ENCODE results near the gene AMER3.
"Not testable (repeated sequence)": the region's sequence is repeated elsewhere in the genome, so short reads cannot be mapped to it uniquely, and the experiment has no call there.

Gene AMER3, protein sequence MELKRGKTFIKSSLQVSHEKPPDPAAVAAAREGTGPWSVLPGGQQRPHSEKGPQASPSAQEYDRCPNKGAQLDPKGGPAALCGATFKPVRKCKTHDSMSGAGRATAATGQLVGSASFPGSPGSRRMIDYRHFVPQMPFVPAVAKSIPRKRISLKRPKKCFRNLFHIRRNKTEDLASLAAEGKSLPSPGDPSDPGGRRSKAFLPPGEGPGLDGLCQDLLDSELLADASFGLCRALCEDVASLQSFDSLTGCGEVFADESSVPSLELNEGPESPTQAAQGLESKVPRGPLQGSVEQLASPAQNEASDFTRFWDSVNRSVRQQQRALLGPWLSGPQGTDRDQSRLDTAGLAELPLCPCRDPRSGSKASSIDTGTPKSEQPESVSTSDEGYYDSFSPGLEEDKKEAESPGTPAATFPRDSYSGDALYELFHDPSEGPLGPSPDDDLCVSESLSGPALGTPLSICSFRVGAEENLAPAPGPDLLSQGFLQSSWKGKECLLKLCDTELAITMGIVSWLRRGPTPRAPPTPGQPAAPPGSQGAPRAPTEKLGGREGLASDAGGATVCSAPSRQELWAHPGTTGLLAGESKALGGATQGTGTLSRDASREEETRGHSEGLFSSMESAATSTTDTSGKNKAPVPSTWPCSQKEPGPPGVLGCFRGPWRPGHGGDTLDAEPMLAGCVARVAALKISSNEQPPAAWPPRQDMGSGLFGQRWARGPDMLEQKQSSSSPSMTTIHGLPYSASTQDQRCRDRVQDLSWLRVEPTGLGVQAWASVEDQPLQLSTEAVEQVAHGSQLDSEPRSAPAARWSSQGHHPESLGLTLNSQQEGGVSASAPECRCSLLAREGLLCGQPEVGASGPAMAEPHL

GRCh38 chr2:130755256-130756052 is at the start of gene AMER3:
AMER3 (plus strand) TSS chr2:130755540; CDS start chr2:130762073, 6,533 bp downstream.
- H3K36me3 Mint-ChIP-seq = no peaks in the 10 kb centered on the region
- no peaks in the 10 kb centered on the region for H3K9me3 Mint-ChIP-seq
- peaks cover 6% of the 10 kb centered on the region for H3K4me1 Mint-ChIP-seq
- no peak within 1 kb of the TSS for H3K27ac Mint-ChIP-seq
- H3K4me3 Mint-ChIP-seq = peak within 1 kb of the TSS; percentile 34
- no peak for DNase-seq (ENCODE audit: low spot score in 2 of 2)
- peak; percentile 13 for ATAC-seq

DNA sequence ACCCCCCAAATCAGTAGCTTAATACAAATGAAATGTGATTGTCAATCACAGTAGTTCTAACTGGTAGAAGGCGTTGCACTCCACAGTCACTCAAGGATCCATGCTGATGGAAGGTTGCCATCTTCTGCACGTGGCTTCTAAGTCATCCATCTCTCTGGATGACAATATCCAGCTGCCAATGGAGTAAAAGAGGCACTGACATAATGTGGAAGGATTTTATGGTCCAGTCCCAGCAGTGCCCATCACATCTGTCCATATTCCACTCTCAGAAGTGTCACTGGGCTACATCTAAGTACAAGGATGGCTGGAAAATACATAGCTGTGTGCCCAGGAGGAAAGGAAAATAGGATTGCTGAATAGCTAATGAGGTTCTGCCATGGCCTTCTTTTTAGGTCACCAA is 40.5 kb upstream of the AMER3 start:
- not testable (repeated sequence) for H3K27ac Mint-ChIP-seq

DNA sequence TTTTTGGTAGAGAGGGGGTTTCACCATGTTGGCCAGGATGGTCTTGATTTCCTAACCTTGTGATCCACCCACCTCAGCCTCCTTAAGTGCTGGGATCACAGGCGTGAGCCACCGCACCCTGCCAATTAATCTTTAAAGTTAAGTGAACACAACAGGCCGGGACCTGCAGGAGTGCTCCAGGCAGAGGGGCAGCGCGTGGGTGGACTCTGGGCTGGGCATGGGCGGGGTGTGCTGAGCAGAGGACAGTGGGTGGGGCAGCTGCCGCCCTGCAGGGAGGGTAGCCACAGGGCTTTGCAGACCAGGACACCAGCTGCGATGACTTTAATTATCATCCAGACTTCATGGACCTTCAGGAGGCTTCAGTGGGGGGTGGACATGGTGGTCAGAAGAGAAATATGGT is 35.3 kb upstream of the AMER3 start:
- H3K36me3 Mint-ChIP-seq = no peaks in the 10 kb centered on the region
- no peak overlapping the region for H3K27ac Mint-ChIP-seq
- DNase-seq (ENCODE audit: low spot score in 2 of 2) (no peak), ATAC-seq (no peak)
- no peak overlapping the region for H3K4me3 Mint-ChIP-seq
- H3K4me1 Mint-ChIP-seq = no peaks in the 10 kb centered on the region
- no peaks in the 10 kb centered on the region for H3K9me3 Mint-ChIP-seq

More for the DNA sequence above, 40.5 kb upstream of the AMER3 start:
- H3K4me3 Mint-ChIP-seq; H3K9me3 Mint-ChIP-seq; ATAC-seq; H3K4me1 Mint-ChIP-seq; DNase-seq (ENCODE audit: low spot score in 2 of 2); H3K36me3 Mint-ChIP-seq: not testable (repeated sequence)

DNA sequence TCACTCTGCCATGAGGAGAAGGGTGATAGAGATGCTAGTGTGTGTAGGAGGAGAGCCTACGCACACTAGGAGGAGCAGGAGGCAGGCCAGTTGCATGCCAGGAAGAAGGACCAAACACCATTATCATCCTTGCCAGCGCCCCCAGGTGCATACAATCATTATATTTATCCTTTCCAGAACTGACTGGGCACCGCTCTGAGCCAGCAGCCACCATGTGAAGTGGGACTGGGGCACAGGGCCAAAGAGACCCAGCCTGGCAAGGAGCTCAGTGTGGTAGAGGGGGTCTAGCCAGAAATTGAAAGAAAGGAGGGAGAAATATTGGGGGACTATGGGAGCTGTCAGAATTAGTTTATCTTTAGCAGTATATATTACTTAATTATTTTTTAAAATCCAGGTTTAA is 34.8 kb upstream of the AMER3 start:
- ATAC-seq = no peak
- H3K4me1 Mint-ChIP-seq = no peaks in the 10 kb centered on the region
- no peaks in the 10 kb centered on the region for H3K36me3 Mint-ChIP-seq
- no peaks in the 10 kb centered on the region for H3K9me3 Mint-ChIP-seq
- no peak overlapping the region for H3K27ac Mint-ChIP-seq
- H3K4me3 Mint-ChIP-seq = no peak overlapping the region
- DNase-seq (ENCODE audit: low spot score in 2 of 2) = no peak

- DNase-seq (ENCODE audit: low spot score in 2 of 2) (no peak), ATAC-seq (no peak)
- peaks cover 21% of the 10 kb centered on the region for H3K4me1 Mint-ChIP-seq
- no peak overlapping the region for H3K4me3 Mint-ChIP-seq
- H3K9me3 Mint-ChIP-seq = no peaks in the 10 kb centered on the region
- H3K27ac Mint-ChIP-seq = no peak overlapping the region
- peaks cover 10% of the 10 kb centered on the region for H3K36me3 Mint-ChIP-seq
Measured at GRCh38 chr2:130724455-130724854, 30.9 kb upstream of the AMER3 start.

GRCh38 chr2:130726614-130727180 is 28.6 kb upstream of the AMER3 start:
- ATAC-seq = no peak
- Mint-ChIP-seq H3K4me1 (peaks cover 25% of the 10 kb centered on the region), H3K27ac (peak overlapping the region; percentile 86), H3K36me3 (peaks cover 10% of the 10 kb centered on the region), H3K4me3 (peak overlapping the region; percentile 78), H3K9me3 (no peaks in the 10 kb centered on the region)
- no peak for DNase-seq (ENCODE audit: low spot score in 2 of 2)

- peak; percentile 88 for ATAC-seq
- peak; percentile 94 to 97 for DNase-seq (ENCODE audit: low spot score in 2 of 2)
- H3K4me3 Mint-ChIP-seq = peak overlapping the region; percentile 78
- H3K27ac Mint-ChIP-seq = peak overlapping the region; percentile 86
- peaks cover 10% of the 10 kb centered on the region for H3K36me3 Mint-ChIP-seq
- no peaks in the 10 kb centered on the region for H3K9me3 Mint-ChIP-seq
- peaks cover 25% of the 10 kb centered on the region for H3K4me1 Mint-ChIP-seq
Measured at GRCh38 chr2:130727286-130727924, 27.9 kb upstream of the AMER3 start.

DNA sequence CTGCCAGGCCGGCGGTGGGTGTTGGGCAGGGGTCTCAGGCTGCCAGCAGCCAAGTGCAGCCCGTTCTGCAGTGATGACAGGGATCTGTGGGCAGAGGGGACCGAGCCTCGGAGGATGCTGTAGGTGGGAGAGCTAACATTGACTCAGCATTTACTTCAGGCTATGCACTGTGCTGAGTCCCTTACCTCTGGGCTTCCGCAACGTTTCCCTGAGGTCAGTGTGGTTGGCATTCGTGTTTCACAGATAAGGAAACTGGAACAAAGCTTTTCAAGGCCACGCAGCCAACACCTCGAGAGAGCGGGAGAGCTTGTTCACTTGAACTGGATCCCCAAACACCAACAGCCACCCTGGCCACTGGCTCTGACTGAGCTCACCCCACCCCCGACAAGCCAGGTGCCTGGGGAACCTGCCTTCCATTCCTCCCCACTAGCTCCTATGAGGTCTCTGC is 27.3 kb upstream of the AMER3 start:
- Mint-ChIP-seq H3K27ac (peak overlapping the region; percentile 86), H3K4me1 (peaks cover 25% of the 10 kb centered on the region), H3K36me3 (peaks cover 10% of the 10 kb centered on the region), H3K9me3 (no peaks in the 10 kb centered on the region), H3K4me3 (peak overlapping the region; percentile 78)
- ATAC-seq (peak; percentile 84), DNase-seq (ENCODE audit: low spot score in 2 of 2) (no peak)

GRCh38 chr2:130728549-130729316 is 26.6 kb upstream of the AMER3 start, which contains the start of gene GPR148:
GPR148 (plus strand) TSS chr2:130729070; CDS start chr2:130729152, 82 bp downstream.
- H3K36me3 Mint-ChIP-seq = peaks cover 10% of the 10 kb centered on the region
- H3K27ac Mint-ChIP-seq = peak within 1 kb of the TSS; percentile 86
- no peaks in the 10 kb centered on the region for H3K9me3 Mint-ChIP-seq
- H3K4me1 Mint-ChIP-seq = peaks cover 25% of the 10 kb centered on the region
- DNase-seq (ENCODE audit: low spot score in 2 of 2) = no peak
- peak within 1 kb of the TSS; percentile 78 for H3K4me3 Mint-ChIP-seq
- ATAC-seq = no peak

DNA sequence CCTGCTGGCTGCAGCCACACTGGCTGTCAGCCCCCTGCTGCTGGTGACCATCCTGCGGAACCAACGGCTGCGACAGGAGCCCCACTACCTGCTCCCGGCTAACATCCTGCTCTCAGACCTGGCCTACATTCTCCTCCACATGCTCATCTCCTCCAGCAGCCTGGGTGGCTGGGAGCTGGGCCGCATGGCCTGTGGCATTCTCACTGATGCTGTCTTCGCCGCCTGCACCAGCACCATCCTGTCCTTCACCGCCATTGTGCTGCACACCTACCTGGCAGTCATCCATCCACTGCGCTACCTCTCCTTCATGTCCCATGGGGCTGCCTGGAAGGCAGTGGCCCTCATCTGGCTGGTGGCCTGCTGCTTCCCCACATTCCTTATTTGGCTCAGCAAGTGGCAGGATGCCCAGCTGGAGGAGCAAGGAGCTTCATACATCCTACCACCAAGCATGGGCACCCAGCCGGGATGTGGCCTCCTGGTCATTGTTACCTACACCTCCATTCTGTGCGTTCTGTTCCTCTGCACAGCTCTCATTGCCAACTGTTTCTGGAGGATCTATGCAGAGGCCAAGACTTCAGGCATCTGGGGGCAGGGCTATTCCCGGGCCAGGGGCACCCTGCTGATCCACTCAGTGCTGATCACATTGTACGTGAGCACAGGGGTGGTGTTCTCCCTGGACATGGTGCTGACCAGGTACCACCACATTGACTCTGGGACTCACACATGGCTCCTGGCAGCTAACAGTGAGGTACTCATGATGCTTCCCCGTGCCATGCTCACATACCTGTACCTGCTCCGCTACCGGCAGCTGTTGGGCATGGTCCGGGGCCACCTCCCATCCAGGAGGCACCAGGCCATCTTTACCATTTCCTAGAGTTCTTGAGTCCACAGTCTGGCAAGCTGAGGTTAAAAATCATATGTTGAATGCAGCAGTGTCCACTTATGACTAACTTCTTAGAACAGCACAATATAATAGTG is 25.7 kb upstream of the AMER3 start:
- Mint-ChIP-seq H3K9me3 (peaks cover 3% of the 10 kb centered on the region), H3K36me3 (peaks cover 10% of the 10 kb centered on the region), H3K4me3 (peak overlapping the region; percentile 4), H3K4me1 (peaks cover 25% of the 10 kb centered on the region), H3K27ac (peak overlapping the region; percentile 24)
- no peak for DNase-seq (ENCODE audit: low spot score in 2 of 2)
- no peak for ATAC-seq

- H3K4me3 Mint-ChIP-seq; H3K36me3 Mint-ChIP-seq; ATAC-seq; H3K27ac Mint-ChIP-seq; DNase-seq (ENCODE audit: low spot score in 2 of 2): not testable (repeated sequence)
- H3K9me3 Mint-ChIP-seq = peaks cover 10% of the 10 kb centered on the region
- H3K4me1 Mint-ChIP-seq = peaks cover 15% of the 10 kb centered on the region
Measured at GRCh38 chr2:130732257-130732656, 23.1 kb upstream of the AMER3 start.

- H3K36me3 Mint-ChIP-seq = no peaks in the 10 kb centered on the region
Measured at GRCh38 chr2:130735200-130735599, 20.1 kb upstream of the AMER3 start.

GRCh38 chr2:130736487-130736886 is 18.9 kb upstream of the AMER3 start:
- Mint-ChIP-seq H3K27ac (no peak overlapping the region), H3K9me3 (peaks cover 10% of the 10 kb centered on the region), H3K36me3 (no peaks in the 10 kb centered on the region), H3K4me1 (no peaks in the 10 kb centered on the region), H3K4me3 (no peak overlapping the region)
- ATAC-seq (no peak), DNase-seq (ENCODE audit: low spot score in 2 of 2) (no peak)

More at GRCh38 chr2:130735200-130735599, 20.1 kb upstream of the AMER3 start:
- ATAC-seq (no peak), DNase-seq (ENCODE audit: low spot score in 2 of 2) (no peak)
- Mint-ChIP-seq H3K27ac (no peak overlapping the region), H3K4me1 (no peaks in the 10 kb centered on the region), H3K4me3 (no peak overlapping the region), H3K9me3 (peaks cover 10% of the 10 kb centered on the region)

All from stimulated activated effector memory CD8-positive, alpha-beta T cell treated with anti-CD3 and anti-CD28 coated beads, Interleukin-12 subunit alpha, Interleukin-12 subunit beta, amount 100 ng/mL, for 72 hours (primary cell).